Measurements from ENCODE around the gene RAB5B.

DNA sequence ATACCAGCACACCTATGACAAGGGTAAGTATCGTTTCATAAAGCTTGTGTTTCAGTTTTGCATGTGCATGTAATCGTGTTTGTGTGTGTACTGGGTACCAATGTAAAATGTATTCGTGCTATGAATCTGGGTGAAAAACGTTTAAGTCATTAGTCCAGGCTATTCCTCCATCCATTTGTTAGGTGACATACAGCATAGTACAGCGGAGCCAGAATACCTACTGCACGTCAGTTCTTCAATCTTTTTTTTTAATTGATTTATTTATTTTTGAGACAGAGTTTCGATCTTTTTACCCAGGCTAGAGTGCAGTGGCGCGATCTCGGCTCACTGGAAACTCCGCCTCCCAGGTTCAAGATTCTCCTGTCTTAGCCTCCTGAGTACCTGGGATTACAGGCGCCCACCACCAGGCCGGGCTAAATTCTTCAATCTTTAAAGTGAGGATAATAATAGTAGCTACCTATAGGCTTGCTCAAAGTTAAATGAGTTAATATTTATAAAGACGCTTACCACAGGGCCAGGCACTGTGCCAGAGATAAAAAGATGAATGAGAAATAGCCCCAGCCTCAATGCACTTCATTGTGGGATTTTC, 67.2 kb downstream of the RAB5B start:
- TF ChIP-seq TBL1XR1 (IDR thresholded peaks at IDR 0.05; ENCODE audit: low read depth, low read length) = no peak
- TF ChIP-seq, protein P1, sequence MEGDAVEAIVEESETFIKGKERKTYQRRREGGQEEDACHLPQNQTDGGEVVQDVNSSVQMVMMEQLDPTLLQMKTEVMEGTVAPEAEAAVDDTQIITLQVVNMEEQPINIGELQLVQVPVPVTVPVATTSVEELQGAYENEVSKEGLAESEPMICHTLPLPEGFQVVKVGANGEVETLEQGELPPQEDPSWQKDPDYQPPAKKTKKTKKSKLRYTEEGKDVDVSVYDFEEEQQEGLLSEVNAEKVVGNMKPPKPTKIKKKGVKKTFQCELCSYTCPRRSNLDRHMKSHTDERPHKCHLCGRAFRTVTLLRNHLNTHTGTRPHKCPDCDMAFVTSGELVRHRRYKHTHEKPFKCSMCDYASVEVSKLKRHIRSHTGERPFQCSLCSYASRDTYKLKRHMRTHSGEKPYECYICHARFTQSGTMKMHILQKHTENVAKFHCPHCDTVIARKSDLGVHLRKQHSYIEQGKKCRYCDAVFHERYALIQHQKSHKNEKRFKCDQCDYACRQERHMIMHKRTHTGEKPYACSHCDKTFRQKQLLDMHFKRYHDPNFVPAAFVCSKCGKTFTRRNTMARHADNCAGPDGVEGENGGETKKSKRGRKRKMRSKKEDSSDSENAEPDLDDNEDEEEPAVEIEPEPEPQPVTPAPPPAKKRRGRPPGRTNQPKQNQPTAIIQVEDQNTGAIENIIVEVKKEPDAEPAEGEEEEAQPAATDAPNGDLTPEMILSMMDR (IDR thresholded peaks at IDR 0.05 in 2 of 3, conservative IDR thresholded peaks at IDR 0.05 in 1 of 3; ENCODE audit: control insufficient read depth in 2 of 3, extremely low read depth in 1 of 3, insufficient read depth in 1 of 3, low read depth in 3 of 3, low read length in 3 of 3) = no peak
- no peak for TF ChIP-seq TCF12 (IDR thresholded peaks at IDR 0.05; ENCODE audit: low read depth, low read length)
- no peak for TF ChIP-seq BRCA1 (IDR thresholded peaks at IDR 0.05; ENCODE audit: low read depth, low read length)
- TF ChIP-seq CBX5 (IDR thresholded peaks at IDR 0.05; ENCODE audit: low read depth) = no peak; the same call in 1 of the 2 replicates
- no peak for TF ChIP-seq NFXL1 (IDR thresholded peaks at IDR 0.05; ENCODE audit: borderline replicate concordance)
- TF ChIP-seq ETV6 (conservative IDR thresholded peaks at IDR 0.05 in 1 of 2, IDR thresholded peaks at IDR 0.05 in 1 of 2; ENCODE audit: borderline replicate concordance in 1 of 2, low read depth in 1 of 2) = no peak
- TF ChIP-seq CBFB (IDR thresholded peaks at IDR 0.05; ENCODE audit: low read depth) = no peak
- TF ChIP-seq ZNF207 (IDR thresholded peaks at IDR 0.05; ENCODE audit: borderline replicate concordance) = no peak
- TF ChIP-seq, protein P2, sequence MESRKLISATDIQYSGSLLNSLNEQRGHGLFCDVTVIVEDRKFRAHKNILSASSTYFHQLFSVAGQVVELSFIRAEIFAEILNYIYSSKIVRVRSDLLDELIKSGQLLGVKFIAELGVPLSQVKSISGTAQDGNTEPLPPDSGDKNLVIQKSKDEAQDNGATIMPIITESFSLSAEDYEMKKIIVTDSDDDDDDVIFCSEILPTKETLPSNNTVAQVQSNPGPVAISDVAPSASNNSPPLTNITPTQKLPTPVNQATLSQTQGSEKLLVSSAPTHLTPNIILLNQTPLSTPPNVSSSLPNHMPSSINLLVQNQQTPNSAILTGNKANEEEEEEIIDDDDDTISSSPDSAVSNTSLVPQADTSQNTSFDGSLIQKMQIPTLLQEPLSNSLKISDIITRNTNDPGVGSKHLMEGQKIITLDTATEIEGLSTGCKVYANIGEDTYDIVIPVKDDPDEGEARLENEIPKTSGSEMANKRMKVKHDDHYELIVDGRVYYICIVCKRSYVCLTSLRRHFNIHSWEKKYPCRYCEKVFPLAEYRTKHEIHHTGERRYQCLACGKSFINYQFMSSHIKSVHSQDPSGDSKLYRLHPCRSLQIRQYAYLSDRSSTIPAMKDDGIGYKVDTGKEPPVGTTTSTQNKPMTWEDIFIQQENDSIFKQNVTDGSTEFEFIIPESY (IDR thresholded peaks at IDR 0.05) = no peak
- TF ChIP-seq POLR2A (IDR thresholded peaks at IDR 0.05; ENCODE audit: low read depth, low read length) = no peak
- no peak for TF ChIP-seq NRF1 (conservative IDR thresholded peaks at IDR 0.05; ENCODE audit: low read depth, low read length)
- TF ChIP-seq, protein P3, sequence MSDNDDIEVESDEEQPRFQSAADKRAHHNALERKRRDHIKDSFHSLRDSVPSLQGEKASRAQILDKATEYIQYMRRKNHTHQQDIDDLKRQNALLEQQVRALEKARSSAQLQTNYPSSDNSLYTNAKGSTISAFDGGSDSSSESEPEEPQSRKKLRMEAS (IDR thresholded peaks at IDR 0.05; ENCODE audit: low read depth, low read length) = no peak
